ENCODE data around the gene VKORC1.
A peak's percentile ranks its signal among the peaks of the same experiment; 100 is the strongest.

Gene VKORC1

GRCh38 chr16:31120129-31120528, 25.5 kb upstream of the VKORC1 start:
- Histone ChIP-seq H3K79me2 (peaks cover 27% of the 10 kb centered on the region), H2AFZ (no peak overlapping the region), H3K9me3 (ENCODE audit: control insufficient read depth, low read length) (no peaks in the 10 kb centered on the region), H3K4me2 (ENCODE audit: low read length) (no peak overlapping the region), H3K27me3 (ENCODE audit: control insufficient read depth, insufficient read depth, low read length) (no peaks in the 10 kb centered on the region), H3K4me1 (no peaks in the 10 kb centered on the region), H3K36me3 (ENCODE audit: control insufficient read depth, insufficient read depth, low read length) (no peaks in the 10 kb centered on the region), H3K9ac (no peak overlapping the region), H3K27ac (no peak overlapping the region), H3K4me3 (ENCODE audit: low read depth, low read length) (no peak overlapping the region)
- TF ChIP-seq CTCF (IDR thresholded peaks at IDR 0.05): no peak

- H3K36me3 ChIP-seq (ENCODE audit: control insufficient read depth, insufficient read depth, low read length): no peaks in the 10 kb centered on the region
- H3K9ac ChIP-seq: peak overlapping the region; percentile 83
- H3K4me2 ChIP-seq (ENCODE audit: low read length): peak overlapping the region; percentile 80
- peak overlapping the region; percentile 73 for H2AFZ ChIP-seq
- peak overlapping the region; percentile 99 for H3K27ac ChIP-seq
- no peaks in the 10 kb centered on the region for H3K27me3 ChIP-seq (ENCODE audit: control insufficient read depth, insufficient read depth, low read length)
- peaks cover 27% of the 10 kb centered on the region for H3K79me2 ChIP-seq
- H3K4me3 ChIP-seq (ENCODE audit: low read depth, low read length): peak overlapping the region; percentile 82
- no peaks in the 10 kb centered on the region for H3K9me3 ChIP-seq (ENCODE audit: control insufficient read depth, low read length)
- H3K4me1 ChIP-seq: no peaks in the 10 kb centered on the region
- no peak for TF ChIP-seq CTCF (IDR thresholded peaks at IDR 0.05)
These were observed 23.9 kb upstream of the VKORC1 start for GRCh38 chr16:31118223-31119155.

GRCh38 chr16:31117384-31118222, 23.0 kb upstream of the VKORC1 start, which contains the start of gene KAT8:
TSS of gene KAT8 (plus strand) at chr16:31117664. CDS start at chr16:31117682, 18 bp downstream.
- Histone ChIP-seq H3K4me2 (ENCODE audit: low read length) (peak within 1 kb of the TSS; percentile 80), H3K4me3 (ENCODE audit: low read depth, low read length) (peak within 1 kb of the TSS; percentile 82), H3K27me3 (ENCODE audit: control insufficient read depth, insufficient read depth, low read length) (no peaks in the 10 kb centered on the region), H3K36me3 (ENCODE audit: control insufficient read depth, insufficient read depth, low read length) (no peaks in the 10 kb centered on the region), H3K27ac (peak within 1 kb of the TSS; percentile 99), H3K9me3 (ENCODE audit: control insufficient read depth, low read length) (no peaks in the 10 kb centered on the region), H2AFZ (peak within 1 kb of the TSS; percentile 73), H3K9ac (peak within 1 kb of the TSS; percentile 83), H3K79me2 (peaks cover 27% of the 10 kb centered on the region), H3K4me1 (no peaks in the 10 kb centered on the region)
- no peak for TF ChIP-seq CTCF (IDR thresholded peaks at IDR 0.05)

- Histone ChIP-seq H3K36me3 (ENCODE audit: control insufficient read depth, insufficient read depth, low read length) (no peaks in the 10 kb centered on the region), H3K4me2 (ENCODE audit: low read length) (no peak overlapping the region), H3K4me1 (no peaks in the 10 kb centered on the region), H2AFZ (no peak overlapping the region), H3K27ac (no peak overlapping the region), H3K27me3 (ENCODE audit: control insufficient read depth, insufficient read depth, low read length) (no peaks in the 10 kb centered on the region), H3K4me3 (ENCODE audit: low read depth, low read length) (no peak overlapping the region), H3K9me3 (ENCODE audit: control insufficient read depth, low read length) (no peaks in the 10 kb centered on the region), H3K79me2 (peaks cover 13% of the 10 kb centered on the region), H3K9ac (no peak overlapping the region)
- no peak for TF ChIP-seq CTCF (IDR thresholded peaks at IDR 0.05)
These were observed 19.9 kb upstream of the VKORC1 start for GRCh38 chr16:31114468-31114867.
